Activated CD4-positive, alpha-beta T cell treated with anti-CD3 and anti-CD28 coated beads, Interleukin-2, amount 50 U/mL, for 24 hours (primary cell): Measurements from ENCODE around the gene RALGAPA2.

Experiments used
- DNase-seq, 2 donors: peaks; one replicate each; pipeline ENCODE4 v3.0.0-alpha.2; 2020; ENCODE audit warnings: low read depth in 1 of 2, low spot score in 1 of 2

RALGAPA2 gene

DNA sequence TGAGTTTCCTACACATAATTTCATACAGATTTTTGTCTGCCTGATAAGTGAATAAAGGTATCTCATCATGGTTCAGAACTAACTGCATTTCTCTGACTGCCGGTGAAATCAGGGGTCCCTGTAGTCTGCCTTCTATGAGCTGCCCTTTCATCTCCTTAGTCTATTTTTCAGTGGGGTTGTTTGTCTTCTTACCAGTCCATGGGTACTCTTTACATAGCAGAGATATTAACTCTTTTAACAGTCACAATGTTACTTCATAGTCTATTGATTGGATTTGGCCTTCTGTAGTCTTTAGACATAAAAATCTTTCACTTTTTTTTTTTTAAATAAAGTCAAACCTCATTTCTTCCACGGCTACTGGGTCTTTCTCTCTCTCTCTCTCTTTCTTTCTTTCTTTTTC lies 79.8 kb downstream of the RALGAPA2 start:
- no peak for DNase-seq

DNA sequence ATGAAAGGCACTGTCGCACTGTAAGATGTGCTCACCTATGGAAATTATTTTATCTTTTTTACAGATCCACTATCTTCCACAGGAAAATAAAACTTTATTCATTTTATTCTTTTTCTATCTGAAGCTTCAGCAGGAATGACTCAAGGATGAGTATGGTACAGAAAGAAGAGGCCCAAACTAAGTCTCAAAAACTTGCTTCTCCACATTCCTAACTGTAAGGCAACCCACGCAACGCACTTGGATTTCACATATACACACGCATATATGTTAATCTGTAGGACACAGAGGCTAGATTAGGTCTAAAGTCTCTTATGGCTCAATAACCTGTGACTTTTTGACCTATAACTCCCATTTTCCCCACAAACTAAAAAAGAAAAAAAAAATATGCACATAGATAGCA lies 81.9 kb downstream of the RALGAPA2 start:
- DNase-seq: no peak

DNA sequence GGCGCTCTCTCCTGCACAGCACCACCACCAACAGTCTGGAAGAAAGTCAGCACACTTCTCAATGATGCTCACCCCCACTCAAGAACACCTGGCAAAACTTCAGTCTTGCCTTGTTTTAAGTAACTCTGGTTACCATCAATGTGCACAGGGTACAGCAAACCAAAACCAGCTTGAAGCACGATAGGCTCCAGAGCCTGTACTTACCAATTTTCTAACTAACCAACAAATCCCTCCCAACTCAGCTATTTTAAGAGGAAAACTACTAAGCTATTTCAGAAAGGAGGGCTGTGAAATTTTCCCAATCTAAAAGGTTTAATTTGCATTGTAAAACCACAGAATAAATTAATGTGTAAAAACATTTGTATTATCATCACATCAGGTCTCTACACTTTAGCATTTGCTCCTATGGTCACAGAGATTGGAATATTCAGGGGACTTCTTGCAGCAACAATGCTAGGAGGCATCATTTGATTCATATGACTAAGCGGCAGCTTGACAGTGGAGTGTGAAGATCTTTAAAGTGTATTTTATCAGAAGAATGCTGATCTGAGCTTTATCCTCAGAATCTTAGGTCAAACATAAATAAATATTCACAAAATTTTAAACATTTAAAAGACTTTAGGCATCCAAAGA lies 82.8 kb downstream of the RALGAPA2 start:
- DNase-seq: no peak

DNA sequence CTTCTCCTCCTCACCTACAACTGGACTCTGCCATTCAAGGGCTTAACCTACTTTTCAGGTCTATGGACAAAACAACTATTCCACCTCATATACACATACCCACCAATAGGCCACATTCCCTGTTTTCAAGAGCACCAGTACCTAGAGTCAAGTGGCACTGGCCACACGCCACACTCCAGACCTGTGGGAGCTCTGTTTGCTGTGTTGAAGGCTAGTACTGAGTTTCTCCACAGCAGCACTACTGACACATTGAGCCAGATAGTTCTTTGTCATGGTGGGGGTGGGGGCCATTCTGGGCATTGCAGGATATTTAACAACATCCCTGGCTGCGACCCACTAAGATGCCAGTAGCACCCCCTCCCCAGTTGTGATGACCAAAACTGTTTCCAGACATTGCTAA lies 84.1 kb downstream of the RALGAPA2 start:
- DNase-seq: no peak

DNA sequence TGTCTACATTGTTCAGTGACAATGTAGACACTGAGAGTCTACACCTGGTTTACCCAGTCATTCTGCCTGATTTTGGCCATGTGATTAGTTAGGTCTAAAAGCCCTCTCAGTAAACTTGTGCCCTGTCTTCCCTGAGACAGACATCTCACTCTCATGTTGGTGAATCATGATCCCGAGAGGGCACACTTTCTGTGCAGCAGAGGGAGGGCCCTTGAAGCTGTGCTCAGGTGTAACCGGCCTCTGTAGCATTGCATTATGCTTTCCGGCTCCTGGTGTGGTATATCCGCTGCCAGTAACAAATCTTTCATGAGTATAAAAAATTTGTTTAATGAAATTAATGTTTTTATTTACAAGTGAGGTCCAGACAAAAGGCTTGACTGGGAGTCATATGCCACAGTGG lies 85.0 kb downstream of the RALGAPA2 start:
- no peak for DNase-seq

DNA sequence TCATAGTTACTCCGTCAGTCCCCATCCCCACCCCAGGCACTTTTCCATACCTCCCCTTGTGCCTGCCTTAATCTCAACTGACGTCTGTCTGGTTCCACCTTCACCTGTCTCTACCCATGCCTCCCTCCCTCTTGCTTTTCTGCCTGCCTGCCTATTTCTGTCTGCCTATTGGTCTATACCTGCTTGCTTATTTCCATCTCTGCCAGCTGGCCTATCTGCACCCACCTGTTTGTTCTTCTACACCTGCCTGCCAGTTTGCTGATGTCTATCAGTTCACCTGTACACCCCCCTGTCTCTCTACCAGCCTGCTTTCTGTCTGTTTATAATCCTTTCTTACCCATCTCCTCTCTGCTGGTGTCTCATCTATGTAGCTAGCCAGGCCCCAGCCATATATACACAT lies 87.5 kb downstream of the RALGAPA2 start:
- no peak for DNase-seq

DNA sequence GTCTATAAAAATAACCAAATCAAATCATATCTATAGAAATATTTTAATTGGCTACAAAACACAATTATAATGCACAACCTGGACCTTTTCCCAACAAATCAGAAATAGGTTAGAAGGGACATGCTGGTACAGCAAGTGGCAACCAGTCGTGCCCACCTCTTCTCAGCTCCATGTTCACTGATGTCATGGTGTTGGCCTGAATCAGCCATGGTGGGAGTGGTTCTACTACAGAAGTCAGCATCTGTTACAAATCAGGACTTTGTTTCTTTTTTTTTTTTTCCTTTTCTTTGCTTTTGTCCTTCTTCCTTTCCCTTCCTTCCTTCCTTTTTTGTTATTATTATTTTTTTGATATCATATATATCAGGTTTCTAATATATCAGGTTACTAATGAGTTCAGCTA lies 91.2 kb downstream of the RALGAPA2 start:
- no peak for DNase-seq

DNA sequence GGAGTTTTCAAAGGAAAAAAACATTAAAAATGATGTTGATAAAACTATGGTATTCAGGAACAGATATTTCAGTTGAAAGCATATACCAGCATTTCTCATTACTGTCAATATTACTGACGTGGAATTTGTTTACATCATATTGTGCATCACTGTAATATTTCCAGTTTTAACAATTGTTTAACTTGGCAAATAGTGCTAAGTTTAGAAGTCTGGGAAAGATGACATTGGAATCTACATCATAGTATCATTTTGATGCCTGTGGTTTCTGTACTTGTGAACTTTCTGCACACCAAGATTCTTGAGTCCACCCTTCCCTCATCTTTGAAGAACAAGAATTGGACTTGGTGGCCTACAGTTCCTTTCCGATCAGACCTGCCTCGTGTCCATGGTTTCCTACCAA lies 98.1 kb downstream of the RALGAPA2 start:
- no peak for DNase-seq

DNA sequence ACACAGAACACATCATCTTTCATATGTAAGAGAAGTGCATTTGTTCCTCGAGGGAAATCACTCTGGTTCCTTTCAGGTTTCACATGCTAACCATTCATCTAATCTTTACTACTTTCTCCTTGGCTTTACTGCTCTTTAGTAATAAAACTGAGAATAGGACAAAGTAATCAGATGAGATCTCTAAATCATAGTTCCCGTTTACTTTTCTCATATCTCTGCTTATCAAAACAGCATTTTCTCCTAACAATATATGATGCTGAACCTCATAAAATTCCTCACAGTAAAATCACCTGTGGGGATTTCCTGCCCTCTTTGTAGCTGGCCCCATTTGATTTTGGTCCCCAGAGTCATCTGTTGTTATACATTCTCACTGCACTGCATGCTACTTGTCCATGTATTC lies 100.2 kb downstream of the RALGAPA2 start:
- no peak for DNase-seq

DNA sequence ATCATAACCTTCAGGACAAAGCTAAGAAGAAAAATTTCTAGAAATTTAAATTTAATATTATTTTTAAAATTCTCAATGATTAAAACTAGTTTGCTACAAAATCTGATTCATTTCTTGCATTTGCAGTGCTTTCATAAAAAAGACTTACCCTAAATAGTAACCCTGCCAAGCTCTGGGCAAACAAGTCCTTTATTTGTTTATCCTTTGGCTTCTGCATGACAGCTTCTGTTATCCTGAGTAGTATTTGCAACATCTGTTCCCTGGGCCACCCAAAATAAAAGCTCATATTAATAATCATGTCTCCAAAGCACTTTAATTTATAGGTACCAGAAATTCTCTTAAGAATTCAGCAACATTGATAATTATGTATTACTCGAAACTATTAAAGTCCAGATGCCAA lies 101.3 kb downstream of the RALGAPA2 start:
- no peak for DNase-seq

DNA sequence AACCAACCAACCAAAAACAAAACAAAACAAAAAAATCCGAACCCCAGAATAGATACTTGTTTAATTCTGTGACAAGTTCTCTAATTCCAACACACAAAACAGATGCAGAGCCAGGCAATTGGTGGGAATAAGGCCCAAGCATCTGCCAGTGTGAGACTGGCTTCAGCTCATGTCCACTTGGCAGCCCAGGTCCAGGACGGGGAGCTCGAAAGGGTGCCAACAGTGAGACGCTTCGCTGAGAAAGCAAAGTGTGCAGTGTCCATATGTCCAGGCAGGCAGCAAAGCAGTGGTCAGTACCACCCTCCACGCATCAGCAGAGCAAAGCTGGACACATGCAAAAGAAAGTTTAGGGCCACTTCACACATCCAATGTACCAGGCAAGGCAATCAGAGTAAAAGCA lies 102.9 kb downstream of the RALGAPA2 start:
- DNase-seq: no peak

GRCh38 chr20:20608641-20609040 lies 103.8 kb downstream of the RALGAPA2 start:
- DNase-seq: no peak

DNA sequence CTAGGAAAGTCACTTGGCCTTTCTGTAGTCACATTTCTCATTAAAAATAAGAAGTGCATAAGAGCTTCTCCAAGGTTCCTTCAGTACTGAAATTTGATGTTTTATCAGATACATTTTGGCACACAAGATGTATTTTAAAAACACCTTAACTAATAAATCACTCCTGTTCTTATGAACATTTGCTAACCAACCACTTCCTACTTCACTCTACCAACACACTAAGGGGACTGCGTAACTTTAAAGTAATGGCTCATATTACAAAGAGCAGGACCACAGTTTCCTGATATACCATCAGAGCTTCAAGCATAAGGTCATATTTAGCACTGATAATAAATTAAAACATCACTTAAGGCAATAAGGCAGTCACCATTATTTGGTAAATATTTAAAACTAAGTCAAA lies 104.4 kb downstream of the RALGAPA2 start:
- DNase-seq: no peak

DNA sequence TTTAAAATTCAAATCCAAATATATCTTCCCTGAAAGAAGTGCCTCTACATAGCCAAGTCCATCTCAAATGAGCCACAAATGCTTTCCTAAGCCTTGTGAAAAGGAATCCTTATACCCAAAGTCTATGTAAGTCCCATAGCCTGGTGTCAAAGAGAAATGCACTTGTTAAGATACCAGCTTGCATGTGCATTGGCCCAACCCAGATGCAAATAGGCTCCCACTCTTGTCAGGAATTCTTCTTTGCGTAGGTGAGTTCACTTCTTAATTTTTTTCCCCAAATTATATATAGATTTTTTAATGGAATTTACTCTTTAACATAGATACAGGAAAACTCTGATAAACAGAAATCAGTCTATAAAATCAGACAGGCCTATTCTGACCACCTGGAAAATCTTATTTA lies 105.6 kb downstream of the RALGAPA2 start:
- DNase-seq: no peak

GRCh38 chr20:20606050-20606449 lies 106.4 kb downstream of the RALGAPA2 start:
- no peak for DNase-seq

- no peak for DNase-seq
Observed at GRCh38 chr20:20604907-20605306, 107.5 kb downstream of the RALGAPA2 start.

- DNase-seq: no peak
Observed at GRCh38 chr20:20604357-20604756, 108.1 kb downstream of the RALGAPA2 start.

DNA sequence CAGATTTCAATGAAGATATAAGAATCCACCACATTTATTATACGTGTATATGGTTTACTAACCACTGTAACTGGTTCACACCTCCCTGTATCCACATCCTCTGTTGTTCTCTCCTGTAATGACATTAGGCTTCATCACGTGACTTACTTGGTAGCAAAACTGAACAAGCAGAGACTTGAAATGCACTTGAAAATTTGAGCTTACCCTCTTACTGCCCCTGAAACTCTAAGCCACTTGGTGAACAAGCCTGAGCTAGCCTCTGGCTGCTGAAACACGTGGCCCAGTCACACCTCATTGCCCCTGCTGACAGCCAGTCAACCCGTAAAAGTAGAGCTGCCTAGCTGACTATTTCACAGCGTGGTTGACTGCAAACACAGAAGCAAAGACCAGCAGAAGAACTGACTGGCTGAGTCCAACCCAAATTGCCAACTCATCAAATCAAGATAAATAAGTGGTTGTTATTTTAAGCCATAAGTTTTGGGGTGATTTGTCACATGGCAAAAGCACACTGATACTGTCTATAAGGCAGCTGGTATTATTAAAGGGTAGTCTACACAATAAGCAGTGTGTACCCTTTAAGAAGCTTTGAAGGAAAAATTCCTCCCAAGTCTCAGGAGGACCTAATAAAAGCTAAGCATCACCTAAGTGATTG lies 109.0 kb downstream of the RALGAPA2 start:
- no peak for DNase-seq

GRCh38 chr20:20597966-20598365 lies 114.5 kb downstream of the RALGAPA2 start:
- no peak for DNase-seq

- DNase-seq: no peak
Observed at GRCh38 chr20:20594171-20594530, 118.3 kb downstream of the RALGAPA2 start.

DNA sequence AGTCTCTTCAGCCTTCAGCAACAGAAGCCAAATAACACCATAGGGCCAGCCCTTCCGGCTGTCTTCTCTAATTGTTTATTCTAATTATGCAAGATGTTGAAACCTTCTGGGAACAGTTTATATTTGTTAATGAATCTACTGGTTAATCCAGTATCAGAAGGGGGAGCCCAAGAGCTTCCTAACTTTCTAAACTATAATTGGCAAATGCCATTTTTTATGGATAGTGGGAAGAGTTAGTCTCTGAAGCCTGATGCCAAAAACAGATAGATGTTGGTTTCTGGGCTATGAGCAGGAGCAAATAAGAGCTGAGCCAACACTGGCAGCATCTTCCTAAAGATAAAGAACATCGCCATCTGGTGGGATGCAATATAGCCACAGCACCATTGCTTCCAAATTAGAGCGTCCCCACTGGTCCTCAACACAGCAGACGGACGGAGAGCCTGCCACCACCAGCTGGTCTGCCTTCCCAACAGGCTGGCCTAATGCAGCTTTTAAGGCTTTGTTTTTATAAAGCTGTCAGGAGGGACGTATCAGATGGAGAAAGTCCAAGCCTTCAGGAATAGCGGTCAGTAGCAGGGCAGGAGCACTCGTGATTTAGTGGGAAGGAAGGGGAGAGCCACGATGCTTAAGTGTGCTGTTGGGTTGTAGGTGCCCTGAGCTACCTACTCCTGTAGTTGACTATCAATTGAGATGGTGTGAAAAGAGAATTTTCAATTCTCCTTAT lies 118.8 kb downstream of the RALGAPA2 start:
- DNase-seq: no peak

- DNase-seq: no peak
Observed at GRCh38 chr20:20585146-20585545, 127.3 kb downstream of the RALGAPA2 start.

DNA sequence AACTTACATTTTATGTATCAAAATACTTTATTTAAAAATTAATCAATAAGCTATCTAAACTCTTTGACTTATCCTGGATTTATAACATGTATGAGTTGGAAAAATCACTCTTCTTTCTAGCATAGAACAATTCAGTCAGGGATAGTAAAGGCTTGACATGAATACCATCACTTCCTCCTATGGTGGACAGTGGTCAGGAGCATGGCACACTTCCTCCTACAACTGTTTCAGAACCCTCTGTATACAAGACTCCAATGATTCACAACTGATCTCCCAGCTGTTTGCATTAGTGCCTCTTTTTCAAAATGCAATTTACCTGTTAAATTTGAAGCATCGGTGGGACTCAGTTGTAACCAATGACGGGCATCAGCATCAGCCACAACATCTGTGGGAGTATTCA lies 129.7 kb downstream of the RALGAPA2 start:
- DNase-seq: no peak
